Measurements from ENCODE around the gene PLCB1. TPM values are rescaled to one million over a fixed set of nuclear protein-coding genes. Genes with fewer than 3 reads are reported as not detected.
A peak's percentile ranks its signal among the peaks of the same experiment; 100 is the strongest.
"Not testable (repeated sequence)": the region's sequence is repeated elsewhere in the genome, so short reads cannot be mapped to it uniquely, and the experiment has no call there.

The PLCB1 gene
- total RNA-seq, 1 experiment from 2014 or later, result 16.0 TPM

GRCh38 chr20:8367689-8368088, 235.6 kb downstream of the PLCB1 start:
- Histone ChIP-seq H3K9me3 (no peaks in the 10 kb centered on the region), H3K4me3 (no peak overlapping the region), H3K36me3 (no peaks in the 10 kb centered on the region), H3K27me3 (no peaks in the 10 kb centered on the region)
- DNase-seq, result no peak

GRCh38 chr20:8368670-8369069, 236.6 kb downstream of the PLCB1 start:
- no peaks in the 10 kb centered on the region for H3K9me3 ChIP-seq
- H3K4me3 ChIP-seq, result no peak overlapping the region
- no peaks in the 10 kb centered on the region for H3K36me3 ChIP-seq
- no peak for DNase-seq
- H3K27me3 ChIP-seq, result no peaks in the 10 kb centered on the region

DNA sequence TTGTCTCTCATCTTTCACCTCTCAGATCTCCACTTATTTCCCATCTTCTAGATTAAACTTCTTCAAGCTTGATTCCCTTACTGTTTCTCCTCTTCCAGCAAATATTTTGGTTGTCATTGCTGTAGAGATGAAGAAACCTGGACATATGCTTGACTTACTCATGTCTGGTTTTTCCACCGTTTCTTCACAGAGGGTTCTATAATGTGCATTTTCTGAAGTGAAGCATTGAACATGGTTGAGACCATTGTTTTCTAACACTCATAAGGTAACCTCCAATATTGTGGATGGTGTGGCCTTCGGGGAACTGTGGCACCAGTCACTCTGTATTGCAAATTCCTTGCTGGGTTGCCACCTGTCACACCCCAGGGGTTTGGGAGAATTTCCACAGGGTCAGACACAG, 237.2 kb downstream of the PLCB1 start:
- Histone ChIP-seq H3K27me3 (no peaks in the 10 kb centered on the region), H3K9me3 (no peaks in the 10 kb centered on the region), H3K4me3 (no peak overlapping the region), H3K36me3 (no peaks in the 10 kb centered on the region)
- no peak for DNase-seq

- no peak overlapping the region for H3K4me3 ChIP-seq
- no peaks in the 10 kb centered on the region for H3K9me3 ChIP-seq
- H3K36me3 ChIP-seq, result no peaks in the 10 kb centered on the region
- DNase-seq, result no peak
- no peaks in the 10 kb centered on the region for H3K27me3 ChIP-seq
These were observed 238.7 kb downstream of the PLCB1 start for GRCh38 chr20:8370774-8371173.

DNA sequence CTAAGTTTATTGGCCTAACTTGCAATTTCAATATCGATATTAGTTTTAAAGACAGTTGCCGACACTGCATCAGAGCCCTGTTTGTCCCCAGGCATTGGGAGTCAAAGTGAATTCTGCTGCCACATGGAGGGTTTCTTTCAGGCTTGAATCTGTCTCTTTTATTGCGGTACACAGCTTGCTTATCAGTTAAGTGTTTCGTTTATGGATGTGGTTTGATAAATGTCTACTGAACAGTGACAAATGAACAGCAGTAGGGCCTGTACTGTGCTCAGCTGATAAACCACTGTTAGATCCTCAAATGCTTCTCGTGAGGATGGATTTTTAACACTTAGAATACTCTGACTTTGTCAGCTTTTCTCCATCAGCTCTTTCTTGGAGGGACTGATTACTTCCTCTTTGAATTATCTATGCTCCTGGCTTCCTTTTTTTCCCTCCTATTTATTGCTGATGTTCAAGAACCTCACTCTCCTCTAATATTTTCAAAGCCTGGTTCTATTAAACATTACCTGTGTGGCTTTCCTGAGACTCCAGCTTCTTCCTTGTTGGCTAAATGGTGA, 240.8 kb downstream of the PLCB1 start:
- H3K4me3 ChIP-seq, result no peak overlapping the region
- DNase-seq, result no peak
- no peaks in the 10 kb centered on the region for H3K9me3 ChIP-seq
- H3K27me3 ChIP-seq, result no peaks in the 10 kb centered on the region
- no peaks in the 10 kb centered on the region for H3K36me3 ChIP-seq

- no peaks in the 10 kb centered on the region for H3K9me3 ChIP-seq
- DNase-seq, result no peak
These were observed 241.5 kb downstream of the PLCB1 start for GRCh38 chr20:8373579-8373978.

GRCh38 chr20:8375898-8376297, 243.8 kb downstream of the PLCB1 start:
- H3K27me3 ChIP-seq, result no peaks in the 10 kb centered on the region
- H3K9me3 ChIP-seq, result no peaks in the 10 kb centered on the region
- DNase-seq, result peak; percentile 52
- no peak overlapping the region for H3K4me3 ChIP-seq
- no peaks in the 10 kb centered on the region for H3K36me3 ChIP-seq

More at GRCh38 chr20:8373579-8373978, 241.5 kb downstream of the PLCB1 start:
- no peaks in the 10 kb centered on the region for H3K27me3 ChIP-seq
- H3K4me3 ChIP-seq, result no peak overlapping the region
- H3K36me3 ChIP-seq, result no peaks in the 10 kb centered on the region

GRCh38 chr20:8376940-8377339, 244.9 kb downstream of the PLCB1 start:
- DNase-seq, result no peak
- Histone ChIP-seq H3K9me3 (no peaks in the 10 kb centered on the region), H3K36me3 (no peaks in the 10 kb centered on the region), H3K4me3 (no peak overlapping the region), H3K27me3 (no peaks in the 10 kb centered on the region)

DNA sequence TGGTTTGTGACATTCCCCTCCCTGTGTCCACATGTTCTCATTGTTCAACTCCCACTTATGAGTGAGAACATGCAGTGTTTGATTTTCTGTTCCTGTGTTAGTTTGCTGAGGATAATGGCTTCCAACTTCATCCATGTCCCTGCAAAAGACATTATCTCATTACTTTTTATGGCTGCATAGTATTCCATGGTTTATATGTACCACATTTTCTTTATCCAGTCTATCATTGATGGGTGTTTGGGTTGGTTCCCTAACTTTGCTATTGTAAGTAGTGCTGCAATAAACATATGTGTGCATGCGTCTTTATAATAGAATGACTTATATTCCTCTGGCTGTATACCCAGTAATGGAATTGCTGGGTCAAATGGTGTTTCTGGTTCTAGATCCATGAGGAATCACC, 247.1 kb downstream of the PLCB1 start:
- DNase-seq, H3K9me3 ChIP-seq, H3K27me3 ChIP-seq, H3K4me3 ChIP-seq, H3K36me3 ChIP-seq: not testable (repeated sequence)

- Histone ChIP-seq H3K4me3 (no peak overlapping the region), H3K27me3 (no peaks in the 10 kb centered on the region), H3K9me3 (peaks cover 7% of the 10 kb centered on the region), H3K36me3 (no peaks in the 10 kb centered on the region)
- peak; percentile 69 for DNase-seq
These were observed 253.2 kb downstream of the PLCB1 start for GRCh38 chr20:8385247-8385646.

DNA sequence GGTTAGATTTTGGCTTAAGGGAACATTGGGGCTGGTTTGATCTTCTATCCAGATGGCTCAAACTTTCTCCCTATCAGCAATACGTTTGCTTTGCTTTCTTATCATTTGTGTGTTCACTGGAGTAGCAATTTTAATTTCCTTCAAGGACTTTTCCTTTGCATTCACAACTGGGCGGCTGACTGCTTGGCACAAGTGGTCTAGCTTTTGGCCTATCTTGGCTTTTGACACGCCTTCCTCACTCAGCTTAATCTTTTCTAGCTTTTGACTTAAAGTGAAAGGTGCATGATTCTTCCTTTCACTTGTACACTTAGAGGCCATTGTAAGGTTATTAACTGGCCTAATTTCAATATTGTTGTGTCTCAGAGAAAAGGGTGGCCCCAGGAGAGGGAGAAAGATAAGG, 254.9 kb downstream of the PLCB1 start:
- Histone ChIP-seq H3K4me3 (no peak overlapping the region), H3K36me3 (no peaks in the 10 kb centered on the region), H3K9me3 (peaks cover 7% of the 10 kb centered on the region), H3K27me3 (no peaks in the 10 kb centered on the region)
- no peak for DNase-seq

DNA sequence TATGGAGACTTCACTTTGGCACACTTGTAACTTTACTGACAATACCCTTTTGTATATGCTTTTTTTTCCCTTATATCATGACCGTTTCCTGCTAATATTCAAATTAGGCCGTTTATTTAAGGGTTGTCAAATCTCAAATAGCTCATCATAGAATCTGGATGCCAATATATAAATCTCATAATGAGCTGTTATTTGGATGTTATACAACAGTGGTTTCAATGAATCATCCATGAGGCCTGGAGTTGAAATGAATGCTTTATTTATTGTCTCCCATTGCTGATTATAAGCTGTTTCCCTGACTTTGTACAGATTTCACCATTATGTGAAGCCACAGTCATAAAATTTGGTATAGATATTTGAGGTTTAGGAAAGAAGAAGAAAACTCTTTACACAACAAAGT, 256.1 kb downstream of the PLCB1 start:
- H3K27me3 ChIP-seq, result no peaks in the 10 kb centered on the region
- H3K4me3 ChIP-seq, result no peak overlapping the region
- no peaks in the 10 kb centered on the region for H3K36me3 ChIP-seq
- peaks cover 6% of the 10 kb centered on the region for H3K9me3 ChIP-seq
- DNase-seq, result no peak

- no peaks in the 10 kb centered on the region for H3K27me3 ChIP-seq
- no peaks in the 10 kb centered on the region for H3K36me3 ChIP-seq
- H3K4me3 ChIP-seq, result no peak overlapping the region
- peaks cover 3% of the 10 kb centered on the region; the same call in 1 of the 2 replicates for H3K9me3 ChIP-seq
- DNase-seq, result peak; percentile 61
These were observed 256.6 kb downstream of the PLCB1 start for GRCh38 chr20:8388707-8389106.

GRCh38 chr20:8389381-8390036, 257.4 kb downstream of the PLCB1 start:
- H3K4me3 ChIP-seq, result no peak overlapping the region
- no peak for DNase-seq
- no peaks in the 10 kb centered on the region for H3K36me3 ChIP-seq
- H3K27me3 ChIP-seq, result no peaks in the 10 kb centered on the region
- H3K9me3 ChIP-seq, result peaks cover 3% of the 10 kb centered on the region; the same call in 1 of the 2 replicates

GRCh38 chr20:8390037-8390433, 258.0 kb downstream of the PLCB1 start:
- Histone ChIP-seq H3K9me3 (peaks cover 3% of the 10 kb centered on the region; the same call in 1 of the 2 replicates), H3K4me3 (no peak overlapping the region), H3K27me3 (no peaks in the 10 kb centered on the region), H3K36me3 (no peaks in the 10 kb centered on the region)
- no peak for DNase-seq

- no peak for DNase-seq
- no peak overlapping the region for H3K4me3 ChIP-seq
- H3K9me3 ChIP-seq, result peaks cover 3% of the 10 kb centered on the region; the same call in 1 of the 2 replicates
- no peaks in the 10 kb centered on the region for H3K27me3 ChIP-seq
- H3K36me3 ChIP-seq, result no peaks in the 10 kb centered on the region
These were observed 258.4 kb downstream of the PLCB1 start for GRCh38 chr20:8390500-8390899.

DNA sequence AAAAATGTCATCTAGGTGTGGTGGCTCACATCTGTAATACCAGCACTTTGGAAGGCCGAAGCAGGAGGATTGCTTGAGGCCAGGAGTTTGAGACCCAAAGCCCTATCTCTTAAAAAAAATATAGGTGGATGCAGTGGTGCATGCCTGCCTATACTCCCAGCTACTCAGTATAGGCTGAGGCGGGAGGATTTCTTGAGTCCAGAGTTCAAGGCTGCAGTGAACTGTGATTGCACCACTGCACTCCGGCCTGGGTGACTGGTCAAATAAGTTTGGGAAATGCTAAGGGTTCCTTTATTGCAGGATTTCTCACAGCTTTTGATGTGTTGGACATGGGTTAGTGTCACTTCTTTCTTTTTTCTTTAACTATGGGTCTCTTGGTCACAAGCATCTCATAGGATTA, 261.3 kb downstream of the PLCB1 start:
- H3K9me3 ChIP-seq, result no peaks in the 10 kb centered on the region
- no peaks in the 10 kb centered on the region for H3K27me3 ChIP-seq
- H3K36me3 ChIP-seq, result no peaks in the 10 kb centered on the region
- no peak for DNase-seq
- H3K4me3 ChIP-seq, result no peak overlapping the region

DNA sequence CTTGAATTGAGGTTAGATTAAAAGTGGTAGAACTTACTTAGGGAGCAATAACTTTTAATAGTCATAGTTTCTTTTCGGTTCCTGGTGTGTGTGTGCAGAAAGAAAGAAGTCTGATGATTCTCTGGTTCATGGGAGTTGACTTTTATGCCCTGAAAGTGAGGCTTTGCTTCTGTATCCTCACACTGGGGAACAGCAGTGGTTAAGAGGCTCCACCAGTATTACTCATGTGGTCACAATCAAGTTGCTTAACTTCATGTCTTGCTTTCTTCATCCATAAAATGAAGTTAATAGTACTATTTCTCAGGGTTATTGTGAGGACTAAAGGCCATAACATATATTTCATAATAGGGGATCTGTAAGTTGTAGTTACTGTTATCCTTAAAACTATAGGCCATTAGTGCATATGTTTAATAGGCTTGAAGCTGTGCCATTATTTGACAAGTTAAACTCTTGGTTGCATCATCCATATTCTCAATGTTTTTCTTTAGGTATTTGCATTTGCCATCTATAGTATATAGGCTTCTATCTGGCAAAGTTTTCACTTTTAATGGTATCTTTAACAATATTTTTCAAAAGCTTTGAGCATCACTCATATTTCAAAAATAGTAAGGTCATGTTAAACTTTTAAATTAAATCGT, 262.4 kb downstream of the PLCB1 start:
- no peaks in the 10 kb centered on the region for H3K9me3 ChIP-seq
- DNase-seq, result no peak
- H3K4me3 ChIP-seq, result no peak overlapping the region
- H3K27me3 ChIP-seq, result no peaks in the 10 kb centered on the region
- H3K36me3 ChIP-seq, result no peaks in the 10 kb centered on the region

All from MG63 (cell line).